DOHH2 (cell line): ENCODE data around the gene SEC14L1.
"Not testable (repeated sequence)": the region's sequence is repeated elsewhere in the genome, so short reads cannot be mapped to it uniquely, and the experiment has no call there.

Source experiments
- H3F3A ChIP-seq: fragments of 200-600 bp; sonication (generic), shearing (Covaris generic); 2 replicates; pipeline ENCODE4 v1.6.0; 2016; ENCODE audit warnings: antibody characterized with exemption, mild to moderate bottlenecking; ENCODE audit not compliant: control insufficient read depth, insufficient read depth
- H3K27ac ChIP-seq: fragments of 200-600 bp; sonication (generic); 2 replicates; pipeline ENCODE4 v1.5.1; 2014; ENCODE audit warnings: low read depth, mild to moderate bottlenecking, low read length, moderate library complexity
- H3K27me3 ChIP-seq: fragments of 200-600 bp; sonication (generic); 2 replicates; pipeline ENCODE4 v1.6.1; 2014; ENCODE audit warnings: mild to moderate bottlenecking, low read length, mixed read lengths; ENCODE audit not compliant: control insufficient read depth
- H3K36me3 ChIP-seq: fragments of 200-600 bp; sonication (generic); 2 replicates; pipeline ENCODE4 v1.6.1; 2014; ENCODE audit warnings: mild to moderate bottlenecking, low read length, moderate library complexity, mixed read lengths; ENCODE audit not compliant: control insufficient read depth
- H3K4me1 ChIP-seq: fragments of 200-600 bp; sonication (generic); 2 replicates; pipeline ENCODE4 v1.6.1; 2014; ENCODE audit warnings: mild to moderate bottlenecking, low read length, mixed read lengths; ENCODE audit not compliant: control insufficient read depth
- H3K4me2 ChIP-seq: fragments of 200-600 bp; sonication (generic); 2 replicates; pipeline ENCODE4 v1.6.0; 2014; ENCODE audit warnings: mild to moderate bottlenecking, low read length, moderate library complexity
- H3K4me3 ChIP-seq: fragments of 200-600 bp; sonication (generic); 2 replicates; pipeline ENCODE4 v1.5.1; 2014; ENCODE audit warnings: mild to moderate bottlenecking, low read length, mixed read lengths
- H3K79me2 ChIP-seq: fragments of 200-600 bp; sonication (generic); 2 replicates; pipeline ENCODE4 v1.6.1; 2014; ENCODE audit warnings: mild to moderate bottlenecking, low read length, mixed read lengths; ENCODE audit not compliant: control insufficient read depth
- H3K9me2 ChIP-seq: fragments of 200-600 bp; sonication (generic); replicated peaks from 2 replicates; pipeline ENCODE4 v1.6.1; 2014; ENCODE audit warnings: mild to moderate bottlenecking, low read length, mixed read lengths; ENCODE audit not compliant: control insufficient read depth
- H3K9me3 ChIP-seq: fragments of 200-600 bp; sonication (generic); 2 replicates; pipeline ENCODE4 v1.6.1; 2014; ENCODE audit warnings: antibody characterized with exemption, low read length, mixed read lengths; ENCODE audit not compliant: control insufficient read depth, insufficient read depth
- H4K20me1 ChIP-seq: fragments of 200-600 bp; sonication (generic); 2 replicates; pipeline ENCODE4 v1.6.0; 2014; ENCODE audit warnings: low read depth, mild to moderate bottlenecking, antibody characterized with exemption, low read length, moderate library complexity; ENCODE audit not compliant: control insufficient read depth, insufficient read depth
- CTCF ChIP-seq: fragments of 200-600 bp; sonication (generic); IDR thresholded peaks from one replicate; pipeline ENCODE4 v1.5.1; 2014; ENCODE audit warnings: antibody characterized with exemption, mild to moderate bottlenecking, low read depth, low read length; ENCODE audit not compliant: poor library complexity, severe bottlenecking
- EZH2phosphoT487 ChIP-seq: fragments of 200-600 bp; sonication (generic); IDR thresholded peaks from 2 replicates; pipeline ENCODE4 v1.6.1; 2017; ENCODE audit warnings: borderline replicate concordance, mild to moderate bottlenecking, antibody characterized with exemption, low read length, moderate library complexity, mixed read lengths

SEC14L1 gene

DNA sequence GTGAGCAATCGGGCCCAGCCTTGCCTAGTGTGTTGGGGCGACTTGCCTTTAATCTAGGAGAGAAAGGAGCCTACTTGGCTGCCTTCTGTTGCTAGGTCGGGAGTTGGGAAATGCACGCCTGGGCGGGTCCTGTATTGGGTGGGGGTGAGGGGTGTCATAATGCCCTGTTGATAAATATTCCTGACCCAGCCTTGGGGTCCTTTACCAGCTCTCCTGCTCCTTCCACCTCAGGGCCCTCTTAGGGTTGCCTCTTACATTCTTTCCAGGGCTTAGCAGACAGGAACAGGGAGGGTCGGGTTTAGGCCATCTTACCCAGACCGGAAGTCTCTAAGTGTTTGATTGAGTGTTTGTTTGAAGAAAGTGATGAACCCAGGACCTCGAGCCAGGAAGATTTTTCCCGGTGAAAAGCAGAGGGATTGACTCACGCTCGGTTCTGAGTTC, 112.9 kb downstream of the SEC14L1 start:
- Histone ChIP-seq H3K36me3 (no peaks in the 10 kb centered on the region), H4K20me1 (no peaks in the 10 kb centered on the region), H3K9me3 (no peaks in the 10 kb centered on the region), H3F3A (no peaks in the 10 kb centered on the region), H3K4me1 (no peaks in the 10 kb centered on the region), H3K4me3 (no peak overlapping the region), H3K9me2 (no peaks in the 10 kb centered on the region), H3K4me2 (no peak overlapping the region), H3K27me3 (peaks cover 41% of the 10 kb centered on the region), H3K79me2 (no peaks in the 10 kb centered on the region), H3K27ac (no peak overlapping the region)
- TF ChIP-seq CTCF: no peak
- TF ChIP-seq EZH2phosphoT487: no peak

- H3K4me2 ChIP-seq: no peak overlapping the region
- H3K27me3 ChIP-seq: peaks cover 29% of the 10 kb centered on the region
- H3K79me2 ChIP-seq: no peaks in the 10 kb centered on the region
- no peak overlapping the region for H3K4me3 ChIP-seq
- no peak overlapping the region for H3K27ac ChIP-seq
- H3K4me1 ChIP-seq: no peaks in the 10 kb centered on the region
- TF ChIP-seq CTCF (no peak), EZH2phosphoT487 (no peak)
- H3K36me3 ChIP-seq: no peaks in the 10 kb centered on the region
- H4K20me1 ChIP-seq: no peaks in the 10 kb centered on the region
- H3K9me3 ChIP-seq: no peaks in the 10 kb centered on the region
- no peaks in the 10 kb centered on the region for H3F3A ChIP-seq
- no peaks in the 10 kb centered on the region for H3K9me2 ChIP-seq
Measured at GRCh38 chr17:77254951-77255825, 114.4 kb downstream of the SEC14L1 start.

DNA sequence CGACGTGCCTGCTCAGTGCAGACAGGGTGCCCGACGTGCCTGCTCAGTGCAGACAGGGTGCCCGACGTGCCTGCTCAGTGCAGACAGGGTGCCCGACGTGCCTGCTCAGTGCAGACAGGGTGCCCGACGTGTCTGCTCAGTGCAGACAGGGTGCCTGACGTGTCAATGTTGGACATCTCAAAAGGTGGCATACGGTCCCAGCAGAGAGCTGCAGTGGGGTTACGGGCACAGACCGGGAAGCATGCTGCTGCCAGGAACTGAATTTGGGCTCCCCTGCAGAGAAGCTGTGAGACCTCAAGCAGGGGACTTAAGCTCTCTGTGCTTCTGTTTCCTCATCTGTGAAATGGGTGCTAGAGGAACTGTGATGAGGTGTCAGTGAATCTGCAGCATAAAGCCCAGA, 115.2 kb downstream of the SEC14L1 start:
- H4K20me1 ChIP-seq, H3K36me3 ChIP-seq, H3K79me2 ChIP-seq, H3K4me1 ChIP-seq, H3K9me2 ChIP-seq, H3K27ac ChIP-seq, H3K4me2 ChIP-seq, H3K4me3 ChIP-seq, H3K9me3 ChIP-seq, H3F3A ChIP-seq: not testable (repeated sequence)
- peaks cover 29% of the 10 kb centered on the region for H3K27me3 ChIP-seq

DNA sequence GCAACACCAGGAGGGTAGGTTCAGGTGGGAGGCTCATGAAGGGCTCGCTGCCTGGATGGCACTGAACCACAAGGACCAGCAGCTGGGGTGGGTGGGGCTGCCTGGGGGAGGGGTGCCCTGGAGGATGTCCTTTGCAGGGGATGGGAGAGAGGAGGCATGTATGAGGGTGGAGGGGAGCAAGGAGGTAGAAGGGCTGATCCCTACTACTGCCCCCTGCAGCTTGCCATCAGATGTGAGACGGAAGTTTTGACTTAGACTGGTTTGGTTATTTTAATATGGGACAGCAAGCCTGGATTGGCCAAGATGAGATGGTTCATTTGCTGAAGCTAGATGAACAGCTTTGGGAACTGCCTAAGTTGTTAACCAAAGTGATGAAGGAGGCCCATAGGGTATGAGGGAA, 115.9 kb downstream of the SEC14L1 start:
- no peak overlapping the region for H3K4me2 ChIP-seq
- H3K36me3 ChIP-seq: no peaks in the 10 kb centered on the region
- H3K4me1 ChIP-seq: peaks cover 6% of the 10 kb centered on the region
- H3K79me2 ChIP-seq: no peaks in the 10 kb centered on the region
- no peak overlapping the region for H3K4me3 ChIP-seq
- no peaks in the 10 kb centered on the region for H3K9me2 ChIP-seq
- H3K9me3 ChIP-seq: no peaks in the 10 kb centered on the region
- TF ChIP-seq CTCF: no peak
- TF ChIP-seq EZH2phosphoT487: no peak
- H3K27ac ChIP-seq: no peak overlapping the region
- H3K27me3 ChIP-seq: peaks cover 22% of the 10 kb centered on the region
- no peaks in the 10 kb centered on the region for H4K20me1 ChIP-seq
- no peaks in the 10 kb centered on the region; the same call in 1 of the 2 replicates for H3F3A ChIP-seq
